ENCODE data around the gene ITGA4.
A peak's percentile ranks its signal among the peaks of the same experiment; 100 is the strongest.

The ITGA4 gene

GRCh38 chr2:181515719-181516118 is 58.5 kb downstream of the ITGA4 start:
- DNase-seq (ENCODE audit: low read depth): no peak

- DNase-seq (ENCODE audit: low read depth): no peak
Observed at GRCh38 chr2:181516992-181517391, 59.8 kb downstream of the ITGA4 start.

- DNase-seq (ENCODE audit: low read depth): no peak
Observed at GRCh38 chr2:181517685-181518301, 60.6 kb downstream of the ITGA4 start.

- no peak for DNase-seq (ENCODE audit: low read depth)
Observed at GRCh38 chr2:181520253-181520652, 63.1 kb downstream of the ITGA4 start.

- DNase-seq (ENCODE audit: low read depth): no peak
Observed at GRCh38 chr2:181523756-181524155, 66.6 kb downstream of the ITGA4 start.

- no peak for DNase-seq (ENCODE audit: low read depth)
Observed at GRCh38 chr2:181526014-181526413, 68.8 kb downstream of the ITGA4 start.

GRCh38 chr2:181527058-181527457 is 69.9 kb downstream of the ITGA4 start:
- no peak for DNase-seq (ENCODE audit: low read depth)

- no peak for DNase-seq (ENCODE audit: low read depth)
Observed at GRCh38 chr2:181528441-181528840, 71.3 kb downstream of the ITGA4 start.

GRCh38 chr2:181536730-181537129 is 79.5 kb downstream of the ITGA4 start:
- no peak for DNase-seq (ENCODE audit: low read depth)

GRCh38 chr2:181540421-181540820 is 83.2 kb downstream of the ITGA4 start:
- DNase-seq (ENCODE audit: low read depth): no peak

GRCh38 chr2:181542170-181542569 is 85.0 kb downstream of the ITGA4 start:
- no peak for DNase-seq (ENCODE audit: low read depth)

- no peak for DNase-seq (ENCODE audit: low read depth)
Observed at GRCh38 chr2:181546086-181546485, 88.9 kb downstream of the ITGA4 start.

GRCh38 chr2:181552808-181553207 is 95.6 kb downstream of the ITGA4 start:
- DNase-seq (ENCODE audit: low read depth): no peak

- DNase-seq (ENCODE audit: low read depth): no peak
Observed at GRCh38 chr2:181553244-181553643, 96.1 kb downstream of the ITGA4 start.

- DNase-seq (ENCODE audit: low read depth): no peak
Observed at GRCh38 chr2:181554061-181554830, 97.1 kb downstream of the ITGA4 start.

GRCh38 chr2:181558371-181558770 is 101.2 kb downstream of the ITGA4 start:
- DNase-seq (ENCODE audit: low read depth): no peak

- DNase-seq (ENCODE audit: low read depth): no peak
Observed at GRCh38 chr2:181563101-181563692, 106.0 kb downstream of the ITGA4 start.

GRCh38 chr2:181566334-181567032 is 109.3 kb downstream of the ITGA4 start:
- no peak for DNase-seq (ENCODE audit: low read depth)

- DNase-seq (ENCODE audit: low read depth): no peak
Observed at GRCh38 chr2:181570059-181570458, 112.9 kb downstream of the ITGA4 start.

- DNase-seq (ENCODE audit: low read depth): no peak
Observed at GRCh38 chr2:181570833-181571661, 113.9 kb downstream of the ITGA4 start.

- peak; percentile 2 for DNase-seq (ENCODE audit: low read depth)
Observed at GRCh38 chr2:181573140-181573736, 116.1 kb downstream of the ITGA4 start.

Data from HS-27A (cell line).